ENCODE data around the gene ZNF90.

- no peak for TF ChIP-seq CTCF (IDR thresholded peaks at IDR 0.05; ENCODE audit: low read depth, low read length, missing input control)
- no peak for TF ChIP-seq TAF1 (conservative IDR thresholded peaks at IDR 0.05)
- no peak for TF ChIP-seq REST (IDR thresholded peaks at IDR 0.05)
- TF ChIP-seq JUND (IDR thresholded peaks at IDR 0.05) = no peak
- TF ChIP-seq MAX (IDR thresholded peaks at IDR 0.05) = no peak
- no peak for TF ChIP-seq YY1 (IDR thresholded peaks at IDR 0.05)
- TF ChIP-seq HNF4A (conservative IDR thresholded peaks at IDR 0.05) = no peak
- no peak for TF ChIP-seq RAD21 (IDR thresholded peaks at IDR 0.05)
Observed at GRCh38 chr19:20124879-20125278, 47.1 kb downstream of the ZNF90 start.
